GM21447 (cell line): ENCODE results near the gene ZNF782.
A peak's percentile ranks its signal among the peaks of the same experiment; 100 is the strongest.
"Not testable (repeated sequence)": the region's sequence is repeated elsewhere in the genome, so short reads cannot be mapped to it uniquely, and the experiment has no call there.

Experiments
- ATAC-seq: cut with Tn5 transposase; IDR thresholded peaks from one replicate; pipeline ENCODE4 v1.9.1; 2021; ENCODE audit not compliant: unreplicated experiment

Gene ZNF782

DNA sequence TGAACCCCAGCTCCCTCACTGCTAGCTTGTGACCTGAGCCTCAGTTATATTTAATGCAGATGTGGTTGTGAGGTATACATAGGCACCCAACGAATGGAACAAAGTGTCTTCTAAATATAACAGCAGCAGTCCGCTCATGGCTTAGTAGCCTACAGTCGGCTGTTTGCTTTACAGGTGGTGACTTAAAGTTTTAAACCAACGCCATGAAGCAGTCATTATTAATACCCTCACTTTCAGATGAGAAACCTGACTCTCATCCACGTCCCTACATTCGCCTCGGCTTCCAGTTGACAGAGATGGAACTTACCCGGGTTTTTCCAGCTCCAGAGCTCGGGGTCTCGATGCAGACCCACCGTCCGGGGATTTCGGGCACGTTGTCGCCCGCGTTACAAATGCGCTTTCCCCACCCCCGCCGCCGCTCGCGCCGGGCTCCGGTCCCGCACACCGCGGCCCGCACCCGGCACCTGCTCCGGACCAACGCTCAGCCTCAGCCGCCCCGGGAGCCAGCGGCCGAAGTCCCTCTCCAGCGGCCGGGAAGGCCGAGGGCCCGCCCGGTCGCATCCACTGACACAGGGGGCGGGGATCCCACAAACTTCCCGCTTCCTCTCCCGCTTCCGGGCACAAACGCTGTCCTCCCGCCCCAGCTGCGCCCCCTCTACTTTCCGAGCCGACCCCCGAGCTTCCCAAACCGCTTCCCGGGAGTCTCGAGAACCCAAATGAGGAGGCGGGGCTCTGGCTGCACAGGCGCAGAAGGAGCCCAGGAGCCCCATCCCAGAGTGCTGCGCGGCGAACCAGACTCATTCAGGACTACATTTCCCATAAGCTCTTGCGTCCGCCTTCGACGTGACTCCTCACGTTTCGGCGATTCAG lies at the start of gene ZNF782:
TSS of gene ZNF782 (minus strand) at position 734 of the 870 bp plus-strand sequence. CDS start 2,553 bp downstream, outside the sequence.
- peak; percentile 87 for ATAC-seq

GRCh38 chr9:96900010-96900409 lies 45.7 kb upstream of the ZNF782 start:
- not testable (repeated sequence) for ATAC-seq

DNA sequence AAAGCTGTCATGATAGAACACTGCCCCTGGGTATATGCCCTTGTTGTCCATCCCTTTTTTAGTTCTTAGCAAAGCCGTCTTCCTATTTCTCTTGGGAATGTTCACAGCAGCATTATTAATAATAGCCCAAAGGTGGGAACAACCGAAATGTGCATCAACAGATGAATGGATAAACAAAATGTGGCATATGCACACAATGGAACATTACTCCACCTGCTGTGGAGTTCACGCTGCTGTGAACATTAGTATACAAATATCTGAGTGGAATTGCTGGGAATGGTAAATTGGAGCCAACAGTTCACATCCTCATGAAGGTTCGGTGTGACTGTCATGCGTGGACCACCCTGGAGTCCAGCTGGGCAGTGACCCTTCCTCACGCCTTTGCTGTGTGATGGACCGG lies 37.8 kb upstream of the ZNF782 start:
- ATAC-seq, result no peak

GRCh38 chr9:96888591-96888990 lies 34.3 kb upstream of the ZNF782 start:
- ATAC-seq, result no peak

- ATAC-seq, result no peak
These were observed 31.1 kb upstream of the ZNF782 start for GRCh38 chr9:96885424-96885823.

GRCh38 chr9:96884443-96884842 lies 30.1 kb upstream of the ZNF782 start:
- ATAC-seq, result no peak

DNA sequence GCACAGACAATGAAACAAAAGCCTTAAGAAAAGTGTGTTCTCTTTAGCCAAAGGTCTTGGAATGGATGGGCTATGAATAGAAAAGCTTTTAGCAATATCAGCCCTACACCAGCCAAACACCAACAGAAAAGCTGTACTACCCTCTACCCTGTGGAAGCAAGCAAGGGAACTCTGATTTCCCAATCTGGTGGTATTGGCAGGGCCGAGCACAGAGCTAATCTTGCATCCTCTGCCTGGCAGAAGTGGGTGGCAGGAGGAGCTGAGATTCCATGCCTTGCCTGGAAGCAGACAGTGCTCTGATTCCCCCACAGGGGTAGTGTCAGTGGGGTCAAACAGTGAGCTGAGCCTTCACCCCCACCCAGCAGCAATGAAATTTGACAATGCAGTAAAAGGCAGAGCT lies 29.6 kb upstream of the ZNF782 start:
- ATAC-seq, result no peak

GRCh38 chr9:96877269-96877668 lies 23.0 kb upstream of the ZNF782 start:
- no peak for ATAC-seq

- ATAC-seq, result peak; percentile 61
These were observed 21.3 kb upstream of the ZNF782 start for GRCh38 chr9:96875461-96876142.

- ATAC-seq, result peak; percentile 62
These were observed 20.7 kb upstream of the ZNF782 start for GRCh38 chr9:96874947-96875460.

GRCh38 chr9:96874201-96874785 lies 20.0 kb upstream of the ZNF782 start:
- ATAC-seq, result no peak

GRCh38 chr9:96871176-96871575 lies 16.9 kb upstream of the ZNF782 start:
- ATAC-seq, result no peak

DNA sequence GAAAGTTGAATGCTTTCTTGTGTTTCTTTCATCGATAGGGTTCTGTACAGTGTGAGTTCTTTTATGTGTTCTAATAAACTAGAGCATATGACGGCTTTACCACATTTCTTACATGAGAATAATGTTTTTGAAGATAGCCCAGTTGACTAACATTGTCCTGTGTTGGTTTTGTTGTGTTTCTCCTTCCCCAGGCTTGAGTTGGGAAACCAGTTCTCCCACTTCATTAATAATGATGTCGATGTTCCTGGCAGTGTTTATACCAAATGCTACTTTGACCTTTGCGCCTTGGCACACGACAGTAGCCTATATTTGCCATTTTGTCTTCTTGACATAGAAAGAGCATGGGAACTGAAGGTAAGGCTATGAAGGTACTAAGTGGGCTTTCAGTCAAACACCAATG lies 14.4 kb upstream of the ZNF782 start:
- ATAC-seq, result no peak

GRCh38 chr9:96867079-96867804 lies 12.9 kb upstream of the ZNF782 start:
- no peak for ATAC-seq

GRCh38 chr9:96865240-96865639 lies 10.9 kb upstream of the ZNF782 start:
- not testable (repeated sequence) for ATAC-seq

- no peak for ATAC-seq
These were observed 5.3 kb upstream of the ZNF782 start for GRCh38 chr9:96859461-96860198.

- no peak for ATAC-seq
These were observed 4.4 kb upstream of the ZNF782 start for GRCh38 chr9:96858670-96859069.

DNA sequence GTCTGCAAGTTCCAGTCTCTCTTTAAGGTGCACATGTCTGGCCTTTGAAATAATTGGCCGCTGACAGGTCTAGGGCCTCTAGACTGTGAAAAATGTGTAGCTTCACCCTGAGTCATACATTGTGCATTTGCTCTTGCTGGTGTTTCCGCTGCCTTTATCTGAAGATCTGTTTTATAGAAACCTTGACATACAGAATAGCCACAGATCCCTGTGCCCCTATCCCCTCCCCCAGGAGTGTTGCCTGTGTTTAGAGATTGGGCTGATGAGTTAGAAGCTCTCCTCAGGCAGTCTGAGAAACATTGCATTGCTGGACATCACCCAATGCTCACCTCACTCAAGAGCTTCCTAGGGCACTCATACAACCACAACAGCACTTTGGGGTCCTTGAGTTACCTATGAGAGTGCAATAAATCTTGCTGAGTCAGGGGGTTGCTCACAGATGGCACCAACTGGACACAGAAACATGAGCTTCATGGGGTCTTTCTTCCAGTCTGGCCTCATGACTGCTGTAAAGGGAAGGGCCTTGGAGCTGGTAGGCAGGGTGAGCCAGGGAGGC lies 3.8 kb upstream of the ZNF782 start:
- ATAC-seq, result no peak

- peak; percentile 46 for ATAC-seq
These were observed 2.3 kb upstream of the ZNF782 start for GRCh38 chr9:96856363-96857286.
